ENCODE data around the gene THOC5.
A peak's percentile ranks its signal among the peaks of the same experiment; 100 is the strongest.
"Not testable (repeated sequence)": the region's sequence is repeated elsewhere in the genome, so short reads cannot be mapped to it uniquely, and the experiment has no call there.

The THOC5 gene

GRCh38 chr22:29563652-29564460 is 10.3 kb upstream of the THOC5 start:
- DNase-seq (ENCODE audit: low spot score) = no peak

- DNase-seq (ENCODE audit: low spot score) = no peak
These were observed 6.3 kb upstream of the THOC5 start for GRCh38 chr22:29559853-29560252.

GRCh38 chr22:29559030-29559429 is 5.5 kb upstream of the THOC5 start:
- no peak for DNase-seq (ENCODE audit: low spot score)

- peak; percentile 45 for DNase-seq (ENCODE audit: low spot score)
These were observed 1.6 kb upstream of the THOC5 start for GRCh38 chr22:29555065-29555644.

- not testable (repeated sequence) for DNase-seq (ENCODE audit: low spot score)
These were observed 1.2 kb downstream of the THOC5 start for GRCh38 chr22:29552357-29552756.

GRCh38 chr22:29550005-29550404 is 3.6 kb downstream of the THOC5 start:
- no peak for DNase-seq (ENCODE audit: low spot score)

- DNase-seq (ENCODE audit: low spot score) = not testable (repeated sequence)
These were observed 8.5 kb downstream of the THOC5 start for GRCh38 chr22:29545045-29545444.

- peak; percentile 56 for DNase-seq (ENCODE audit: low spot score)
These were observed 11.7 kb downstream of the THOC5 start for GRCh38 chr22:29541845-29542244.

GRCh38 chr22:29539105-29539504 is 14.5 kb downstream of the THOC5 start:
- DNase-seq (ENCODE audit: low spot score) = no peak

- no peak for DNase-seq (ENCODE audit: low spot score)
These were observed 17.1 kb downstream of the THOC5 start for GRCh38 chr22:29536411-29536810.

GRCh38 chr22:29531419-29531818 is 22.1 kb downstream of the THOC5 start:
- DNase-seq (ENCODE audit: low spot score) = no peak

- no peak for DNase-seq (ENCODE audit: low spot score)
These were observed 22.8 kb downstream of the THOC5 start for GRCh38 chr22:29530716-29531115.

- DNase-seq (ENCODE audit: low spot score) = no peak
These were observed 25.4 kb downstream of the THOC5 start for GRCh38 chr22:29528144-29528543.

GRCh38 chr22:29524442-29525191 is 28.9 kb downstream of the THOC5 start:
- no peak for DNase-seq (ENCODE audit: low spot score)

- DNase-seq (ENCODE audit: low spot score) = no peak
These were observed 29.8 kb downstream of the THOC5 start for GRCh38 chr22:29523761-29524160.

GRCh38 chr22:29521526-29521925 is 32.0 kb downstream of the THOC5 start:
- no peak for DNase-seq (ENCODE audit: low spot score)

- DNase-seq (ENCODE audit: low spot score) = no peak
These were observed 32.7 kb downstream of the THOC5 start for GRCh38 chr22:29520851-29521250.

- DNase-seq (ENCODE audit: low spot score) = no peak
These were observed 33.6 kb downstream of the THOC5 start for GRCh38 chr22:29519996-29520395.

- no peak for DNase-seq (ENCODE audit: low spot score)
These were observed 35.1 kb downstream of the THOC5 start for GRCh38 chr22:29518427-29518826.

GRCh38 chr22:29517215-29517908 is 36.2 kb downstream of the THOC5 start:
- no peak for DNase-seq (ENCODE audit: low spot score)

GRCh38 chr22:29512031-29512430 is 41.5 kb downstream of the THOC5 start:
- DNase-seq (ENCODE audit: low spot score) = peak; percentile 31

- no peak for DNase-seq (ENCODE audit: low spot score)
These were observed 42.3 kb downstream of the THOC5 start for GRCh38 chr22:29511126-29511862.
